Inflammatory macrophage treated with lipopolysaccharide for 1 hour (primary cell): Measurements from ENCODE around the gene FFAR1.
"Not testable (repeated sequence)": the region's sequence is repeated elsewhere in the genome, so short reads cannot be mapped to it uniquely, and the experiment has no call there.

Experiments
- DNase-seq, 2 donors: peaks; one replicate each; pipeline ENCODE4 v3.0.0-alpha.2; 2020 to 2022

The FFAR1 gene

GRCh38 chr19:35344511-35345031 lies 3.1 kb upstream of the FFAR1 start:
- DNase-seq, result no peak

- DNase-seq, result no peak
These were observed 2.0 kb upstream of the FFAR1 start for GRCh38 chr19:35345671-35346111.

DNA sequence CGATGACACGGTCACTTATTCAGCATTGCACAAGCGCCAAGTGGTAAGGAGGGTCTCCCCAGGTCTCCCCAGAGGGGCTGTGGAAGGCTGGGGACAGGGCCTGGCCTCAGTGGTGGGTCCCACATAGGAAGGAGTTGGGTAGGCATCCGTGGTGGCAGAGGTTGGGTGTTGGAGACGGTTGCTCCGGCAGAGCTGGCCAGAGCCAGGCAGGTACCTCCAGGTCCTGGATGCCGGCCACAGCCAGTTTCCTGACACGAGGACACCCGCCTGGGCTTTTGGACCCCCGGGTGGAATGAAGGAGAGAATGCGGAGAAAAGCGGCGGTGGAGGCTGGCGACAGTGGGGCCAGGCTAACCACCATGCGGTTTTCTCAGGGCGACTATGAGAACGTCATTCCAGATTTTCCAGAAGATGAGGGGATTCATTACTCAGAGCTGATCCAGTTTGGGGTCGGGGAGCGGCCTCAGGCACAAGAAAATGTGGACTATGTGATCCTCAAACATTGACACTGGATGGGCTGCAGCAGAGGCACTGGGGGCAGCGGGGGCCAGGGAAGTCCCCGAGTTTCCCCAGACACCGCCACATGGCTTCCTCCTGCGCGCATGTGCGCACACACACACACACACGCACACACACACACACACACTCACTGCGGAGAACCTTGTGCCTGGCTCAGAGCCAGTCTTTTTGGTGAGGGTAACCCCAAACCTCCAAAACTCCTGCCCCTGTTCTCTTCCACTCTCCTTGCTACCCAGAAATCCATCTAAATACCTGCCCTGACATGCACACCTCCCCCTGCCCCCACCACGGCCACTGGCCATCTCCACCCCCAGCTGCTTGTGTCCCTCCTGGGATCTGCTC lies 1.3 kb upstream of the FFAR1 start:
- DNase-seq, result peak; percentile 62 to 70

DNA sequence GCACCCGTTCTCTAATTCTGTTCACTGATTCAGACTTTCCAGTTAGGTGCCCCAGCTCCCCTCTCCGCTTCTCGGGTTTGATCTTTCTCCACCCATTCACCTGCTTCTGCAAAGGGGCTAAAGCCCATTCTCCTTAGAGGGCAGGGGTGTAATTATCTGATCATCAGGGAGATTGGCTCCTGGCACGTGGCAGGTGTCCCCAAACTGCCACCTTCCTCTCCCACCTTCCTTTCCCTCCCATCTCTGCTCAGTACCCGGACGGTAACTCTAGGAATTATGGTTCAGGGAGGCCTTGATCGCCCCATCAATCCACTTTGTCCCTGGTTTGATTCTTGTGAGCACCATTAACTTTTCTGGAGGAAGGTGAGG lies 212 bp downstream of the FFAR1 start:
- DNase-seq, result no peak

- DNase-seq, result no peak
These were observed 1.4 kb downstream of the FFAR1 start for GRCh38 chr19:35348911-35349611.

- no peak for DNase-seq
These were observed 2.2 kb downstream of the FFAR1 start for GRCh38 chr19:35349614-35350521.

GRCh38 chr19:35350591-35350990 lies 2.9 kb downstream of the FFAR1 start:
- DNase-seq, result no peak

DNA sequence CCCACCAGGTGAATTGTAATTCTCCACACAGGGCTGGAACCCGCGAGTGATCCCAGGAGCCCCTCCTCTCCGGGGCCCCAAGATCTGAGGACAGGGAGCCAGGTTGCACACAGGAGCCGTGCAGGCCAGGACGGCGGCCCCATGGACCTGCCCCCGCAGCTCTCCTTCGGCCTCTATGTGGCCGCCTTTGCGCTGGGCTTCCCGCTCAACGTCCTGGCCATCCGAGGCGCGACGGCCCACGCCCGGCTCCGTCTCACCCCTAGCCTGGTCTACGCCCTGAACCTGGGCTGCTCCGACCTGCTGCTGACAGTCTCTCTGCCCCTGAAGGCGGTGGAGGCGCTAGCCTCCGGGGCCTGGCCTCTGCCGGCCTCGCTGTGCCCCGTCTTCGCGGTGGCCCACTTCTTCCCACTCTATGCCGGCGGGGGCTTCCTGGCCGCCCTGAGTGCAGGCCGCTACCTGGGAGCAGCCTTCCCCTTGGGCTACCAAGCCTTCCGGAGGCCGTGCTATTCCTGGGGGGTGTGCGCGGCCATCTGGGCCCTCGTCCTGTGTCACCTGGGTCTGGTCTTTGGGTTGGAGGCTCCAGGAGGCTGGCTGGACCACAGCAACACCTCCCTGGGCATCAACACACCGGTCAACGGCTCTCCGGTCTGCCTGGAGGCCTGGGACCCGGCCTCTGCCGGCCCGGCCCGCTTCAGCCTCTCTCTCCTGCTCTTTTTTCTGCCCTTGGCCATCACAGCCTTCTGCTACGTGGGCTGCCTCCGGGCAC lies 3.9 kb downstream of the FFAR1 start:
- DNase-seq, result no peak

DNA sequence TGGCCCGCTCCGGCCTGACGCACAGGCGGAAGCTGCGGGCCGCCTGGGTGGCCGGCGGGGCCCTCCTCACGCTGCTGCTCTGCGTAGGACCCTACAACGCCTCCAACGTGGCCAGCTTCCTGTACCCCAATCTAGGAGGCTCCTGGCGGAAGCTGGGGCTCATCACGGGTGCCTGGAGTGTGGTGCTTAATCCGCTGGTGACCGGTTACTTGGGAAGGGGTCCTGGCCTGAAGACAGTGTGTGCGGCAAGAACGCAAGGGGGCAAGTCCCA lies 4.4 kb downstream of the FFAR1 start:
- DNase-seq, result no peak

DNA sequence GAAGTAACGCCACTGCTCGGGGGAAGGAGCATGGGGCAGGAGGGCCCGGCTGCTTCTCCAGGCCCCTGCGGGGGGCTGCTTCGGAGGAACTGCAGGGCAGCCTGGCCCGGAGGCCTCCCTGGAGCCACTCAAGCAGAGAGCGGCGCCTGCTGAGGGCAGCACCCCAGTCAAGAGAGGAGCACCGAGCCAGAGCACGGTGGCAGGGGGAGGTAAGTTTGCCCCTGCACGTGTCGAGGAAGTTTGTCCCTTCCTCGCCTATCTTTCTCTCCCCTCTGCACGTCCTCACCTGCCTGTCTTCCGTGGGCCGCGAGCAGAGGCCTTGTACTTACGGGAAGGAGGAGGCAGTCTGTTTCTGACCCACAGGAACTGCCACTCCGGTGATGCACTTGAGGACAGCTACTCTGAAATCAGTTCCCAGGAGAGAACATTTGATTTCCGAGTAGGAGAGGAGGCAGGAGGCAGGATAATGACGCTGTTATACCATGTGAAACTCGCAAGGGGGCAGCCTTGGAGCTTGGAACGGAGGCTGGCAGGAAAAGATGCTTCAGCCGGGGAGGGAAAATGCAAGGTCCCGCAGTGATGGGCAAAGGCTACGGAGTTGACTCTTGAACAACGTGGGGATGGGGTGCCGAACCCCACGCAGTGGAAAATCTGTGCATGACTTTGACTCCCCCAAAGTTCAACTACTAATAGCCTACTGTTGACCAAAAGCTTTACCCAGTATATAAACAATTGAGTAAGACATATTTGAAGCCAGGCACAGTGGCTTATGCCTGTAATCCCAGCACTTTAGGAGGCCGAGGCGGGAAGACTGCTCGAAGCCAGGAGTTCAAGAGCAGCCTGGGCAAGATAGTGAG lies 5.0 kb downstream of the FFAR1 start:
- DNase-seq, result peak; percentile 59 to 90

DNA sequence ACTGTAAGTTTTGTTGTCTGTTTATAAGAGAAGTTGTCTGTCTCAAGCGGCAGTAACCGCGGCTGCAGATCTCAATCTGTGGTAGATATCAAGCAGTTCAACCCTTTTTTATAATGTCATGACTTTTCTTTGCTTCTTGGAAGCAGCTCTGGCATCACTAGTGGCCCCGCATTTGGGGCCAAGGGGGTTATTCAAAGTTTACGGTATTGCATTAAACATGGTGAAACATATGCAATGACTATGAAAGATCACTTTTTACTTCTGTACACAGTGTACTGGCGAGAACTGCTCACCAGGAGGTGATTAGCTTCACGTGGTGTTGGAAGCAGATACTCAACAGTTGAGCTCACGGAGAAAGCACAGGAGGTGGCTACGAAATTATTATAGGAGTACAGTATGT lies 5.9 kb downstream of the FFAR1 start:
- DNase-seq, result peak; percentile 22 to 60

DNA sequence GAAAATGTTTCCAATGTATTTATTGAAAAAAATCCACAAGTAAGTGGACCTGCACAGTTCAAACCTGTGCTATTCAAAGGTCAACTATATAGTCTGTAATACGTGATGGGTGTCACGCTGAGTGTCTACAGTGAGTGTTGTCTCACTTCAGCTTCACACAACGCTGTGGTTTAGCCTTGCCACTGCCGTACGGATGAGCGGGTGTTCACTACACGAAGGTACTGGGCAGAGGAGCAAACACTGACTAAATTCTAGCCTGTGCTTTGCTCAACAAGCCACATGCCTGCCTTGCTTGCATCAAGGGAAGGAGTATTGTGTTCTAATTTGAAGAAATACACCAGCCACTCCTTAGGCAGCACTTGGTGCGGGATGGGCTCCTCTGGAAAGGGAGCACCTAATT lies 7.2 kb downstream of the FFAR1 start:
- DNase-seq, result no peak

DNA sequence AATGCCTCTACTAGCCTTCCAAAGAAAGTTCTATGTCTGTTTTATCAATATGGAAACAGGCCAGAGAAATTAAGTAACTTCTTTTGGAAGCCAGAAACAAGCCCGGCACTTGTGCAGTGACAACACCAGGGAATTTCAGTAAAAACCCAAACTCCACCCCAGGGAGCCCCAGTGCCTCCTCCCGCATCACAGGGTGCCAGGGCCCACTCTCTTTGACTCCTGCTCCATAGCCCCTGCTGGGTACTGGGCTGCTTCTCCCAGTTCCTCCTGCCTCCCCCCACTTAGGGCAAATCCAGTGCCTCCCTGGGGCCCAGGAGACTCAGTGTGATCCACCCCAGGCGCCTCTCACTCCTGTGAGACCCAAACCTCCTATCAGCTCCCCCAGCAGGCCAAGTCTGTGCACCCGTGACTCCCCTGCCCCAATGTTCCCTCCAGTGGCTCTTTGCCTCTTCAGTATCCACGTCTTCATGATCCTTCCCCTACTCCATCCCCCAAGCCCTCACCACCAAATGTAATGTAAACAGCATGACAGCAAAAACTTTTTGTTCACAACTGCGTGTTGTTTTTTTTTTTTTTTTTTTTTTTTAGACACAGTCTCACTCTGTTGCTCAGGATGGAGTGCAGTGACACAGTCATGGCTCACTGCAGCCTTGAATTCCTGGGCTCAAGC lies 8.2 kb downstream of the FFAR1 start:
- DNase-seq, result peak; percentile 22

GRCh38 chr19:35357867-35358573 lies 10.3 kb downstream of the FFAR1 start, which contains the start of gene FFAR3:
Gene FFAR3, plus strand, starts transcription at chr19:35358460. Its CDS starts 431 bp downstream, at chr19:35358891.
- DNase-seq, result peak; percentile 47 to 54

DNA sequence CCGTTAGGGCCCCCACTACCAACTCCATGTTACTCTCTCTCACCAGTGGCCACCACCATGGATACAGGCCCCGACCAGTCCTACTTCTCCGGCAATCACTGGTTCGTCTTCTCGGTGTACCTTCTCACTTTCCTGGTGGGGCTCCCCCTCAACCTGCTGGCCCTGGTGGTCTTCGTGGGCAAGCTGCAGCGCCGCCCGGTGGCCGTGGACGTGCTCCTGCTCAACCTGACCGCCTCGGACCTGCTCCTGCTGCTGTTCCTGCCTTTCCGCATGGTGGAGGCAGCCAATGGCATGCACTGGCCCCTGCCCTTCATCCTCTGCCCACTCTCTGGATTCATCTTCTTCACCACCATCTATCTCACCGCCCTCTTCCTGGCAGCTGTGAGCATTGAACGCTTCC lies 11.1 kb downstream of the FFAR1 start:
- DNase-seq, result not testable (repeated sequence)

DNA sequence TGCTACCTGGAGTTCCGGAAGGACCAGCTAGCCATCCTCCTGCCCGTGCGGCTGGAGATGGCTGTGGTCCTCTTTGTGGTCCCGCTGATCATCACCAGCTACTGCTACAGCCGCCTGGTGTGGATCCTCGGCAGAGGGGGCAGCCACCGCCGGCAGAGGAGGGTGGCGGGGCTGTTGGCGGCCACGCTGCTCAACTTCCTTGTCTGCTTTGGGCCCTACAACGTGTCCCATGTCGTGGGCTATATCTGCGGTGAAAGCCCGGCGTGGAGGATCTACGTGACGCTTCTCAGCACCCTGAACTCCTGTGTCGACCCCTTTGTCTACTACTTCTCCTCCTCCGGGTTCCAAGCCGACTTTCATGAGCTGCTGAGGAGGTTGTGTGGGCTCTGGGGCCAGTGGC lies 11.7 kb downstream of the FFAR1 start:
- DNase-seq, result not testable (repeated sequence)

DNA sequence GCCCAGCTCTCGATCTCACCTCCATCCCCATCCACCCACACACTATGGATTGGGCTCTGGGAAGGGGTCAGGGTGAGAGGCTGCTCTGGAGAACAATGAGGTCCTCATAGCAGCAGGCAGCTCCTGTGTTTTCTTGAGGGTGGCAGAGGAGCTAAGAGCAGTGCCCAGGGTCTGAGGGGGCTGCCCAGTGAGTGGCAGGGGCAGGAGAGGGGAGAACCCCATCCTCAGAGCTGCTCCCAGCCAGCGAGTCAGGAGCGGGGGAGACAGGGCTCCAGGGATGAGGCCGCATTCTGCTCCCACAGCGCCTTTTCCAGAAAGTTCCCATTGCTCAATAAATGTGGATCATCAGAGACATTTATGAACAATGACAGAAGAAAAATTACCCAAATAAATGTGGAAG lies 12.4 kb downstream of the FFAR1 start:
- not testable (repeated sequence) for DNase-seq

DNA sequence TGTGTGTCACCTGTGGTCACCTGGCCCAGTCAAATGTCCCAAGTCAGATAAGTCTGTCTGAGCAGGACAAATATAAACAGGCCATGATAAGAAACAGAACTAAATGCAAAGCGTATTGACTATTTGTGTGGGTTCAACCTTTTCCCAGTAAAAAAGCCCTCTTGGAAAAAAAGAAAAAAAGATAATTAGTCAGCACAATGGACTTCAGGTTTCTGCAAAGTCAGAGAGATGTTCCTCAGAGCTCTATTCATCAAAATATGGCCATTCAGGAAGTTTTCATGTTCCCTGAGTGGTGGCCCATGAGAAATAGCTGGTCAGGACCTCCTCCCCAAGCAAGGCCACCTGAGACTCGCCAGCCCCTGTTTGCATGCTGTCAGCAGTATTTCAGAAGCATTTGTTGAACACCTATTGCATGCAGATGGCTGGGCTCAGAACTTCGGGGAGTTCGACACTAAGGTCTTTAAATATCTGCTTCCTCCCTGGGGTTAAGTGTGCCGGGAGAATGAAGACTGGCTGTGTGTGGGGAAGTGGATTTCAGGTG lies 13.2 kb downstream of the FFAR1 start:
- no peak for DNase-seq

GRCh38 chr19:35362261-35363000 lies 14.7 kb downstream of the FFAR1 start:
- no peak for DNase-seq
